Right lobe of liver (tissue), 6 donors: ENCODE results near the gene THUMPD2. TPM values are rescaled to one million over a fixed set of nuclear protein-coding genes. Genes with fewer than 3 reads are reported as not detected.

Experiments used
- ATAC-seq, 4 donors: fragments of 200-7000 bp; cut with Tn5 transposase; one replicate each; pipeline ENCODE4 v1.9.1; 2020; ENCODE audit warnings: mild to moderate bottlenecking in 4 of 4, moderate library complexity in 4 of 4
- DNase-seq, 3 donors: peaks; one replicate each; pipeline ENCODE4 v3.0.0-alpha.2; 2020
- H3K27ac ChIP-seq, 3 donors: fragments of 200-600 bp; one replicate each; pipeline ENCODE4 v1.8.0; 2022
- H3K27me3 ChIP-seq, 2 donors: fragments of 200-600 bp; one replicate each; pipeline ENCODE4 v1.8.0; 2022
- H3K36me3 ChIP-seq, 4 donors: fragments of 200-600 bp; sonication (generic) in 1 of 4; one replicate each; pipeline versions ENCODE4 v1.5.1 to v1.8.0; 2017 to 2022; ENCODE audit warnings: control low read depth in 1 of 4
- H3K4me1 ChIP-seq, 4 donors: fragments of 200-600 bp; sonication (generic) in 1 of 4; one replicate each; pipeline versions ENCODE4 v1.5.1 to v1.8.0; 2017 to 2022; ENCODE audit warnings: control low read depth in 1 of 4
- H3K4me3 ChIP-seq, 3 donors: fragments of 200-600 bp; one replicate each; pipeline ENCODE4 v1.8.0; 2022
- H3K9me3 ChIP-seq, 4 donors: fragments of 200-600 bp; sonication (generic) in 1 of 4; one replicate each; pipeline versions ENCODE4 v1.5.1 to v1.8.0; 2017 to 2022; ENCODE audit warnings: control low read depth in 1 of 4
- POLR2A ChIP-seq: fragments of 450-650 bp; IDR thresholded peaks from one replicate; pipeline ENCODE4 v1.6.1; 2017; ENCODE audit warnings: antibody characterized with exemption, mild to moderate bottlenecking
- WGBS: methylation state at CpG from one replicate; pipeline ENCODE4 v1.1.6; 2018; ENCODE audit warnings: low coverage, low lambda C conversion rate; ENCODE audit not compliant: insufficient coverage; ENCODE audit errors: missing lambda C conversion rate; 5-methylcytosine and 5-hydroxymethylcytosine counted together
- intact Hi-C, 2 donors: fragments of 100-400 bp; cut with DNase I; formaldehyde crosslinking; loops; one replicate each; pipeline versions ENCODE4 v1.11.2 to v1.14.1; 2022
- total RNA-seq, 6 experiments: library from RNA; depleted of rRNA in 2 of 6; stranded (reverse); fragments of >200 nt in 2 of 6; fragmentation: NEBNext Ultra II Directional in 3 of 6; extraction: Animal tissue kit (Norgen Biotek cat#: 25700) in 3 of 6; gene quantifications; one replicate each; pipeline versions ENCODE4 v1.1.0 to v1.2.4, GENCODE V29; 2016 to 2023
- TF ChIP-seq, protein P1 (sequence below), 4 donors: fragments of 200-600 bp in 3 of 4; fragments of 450-650 bp in 1 of 4; IDR thresholded peaks; one replicate each; pipeline versions ENCODE4 v1.5.1 to v1.8.0; 2016 to 2022; ENCODE audit warnings: antibody characterized with exemption in 4 of 4, mild to moderate bottlenecking in 2 of 4
- donor health status: DM: no; HTN: yes; CAD: no.
- donor health status: DM: no; HTN: no; CAD: no.
- donor health status: DM: no; HTN: no; CAD: no.
- donor health status: DM: no; HTN: yes; CAD: no.
- donor health status: DM: no; HTN: yes; CAD: no.

THUMPD2 gene
- total RNA-seq, 6 experiments from 2014 or later = 1.6 to 4.3 (median 3.4) TPM

DNA sequence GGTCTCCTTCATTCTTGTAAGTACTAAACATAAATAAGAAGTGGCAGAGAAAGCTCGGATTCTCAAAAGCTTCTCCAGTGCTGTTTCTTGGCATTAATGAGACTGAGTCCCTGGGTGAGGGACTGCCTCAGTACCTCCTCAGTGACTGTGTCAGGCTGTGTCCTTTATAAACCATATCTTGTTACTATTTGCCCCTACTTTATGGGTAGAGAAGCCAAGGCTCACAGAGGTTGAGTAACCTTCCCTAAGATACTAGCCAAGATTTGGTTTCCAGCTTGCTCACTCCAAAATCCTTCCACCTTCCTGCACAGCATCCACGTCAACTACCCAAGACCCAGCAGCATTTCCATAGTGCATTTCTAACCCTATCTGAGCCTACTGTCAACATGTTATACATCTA is 55.6 kb downstream of the THUMPD2 start:
- no peaks in the 10 kb centered on the region for H3K9me3 ChIP-seq
- 75% methylated on average over 2 of the region's 2 CpGs for WGBS
- TF ChIP-seq, protein P1, sequence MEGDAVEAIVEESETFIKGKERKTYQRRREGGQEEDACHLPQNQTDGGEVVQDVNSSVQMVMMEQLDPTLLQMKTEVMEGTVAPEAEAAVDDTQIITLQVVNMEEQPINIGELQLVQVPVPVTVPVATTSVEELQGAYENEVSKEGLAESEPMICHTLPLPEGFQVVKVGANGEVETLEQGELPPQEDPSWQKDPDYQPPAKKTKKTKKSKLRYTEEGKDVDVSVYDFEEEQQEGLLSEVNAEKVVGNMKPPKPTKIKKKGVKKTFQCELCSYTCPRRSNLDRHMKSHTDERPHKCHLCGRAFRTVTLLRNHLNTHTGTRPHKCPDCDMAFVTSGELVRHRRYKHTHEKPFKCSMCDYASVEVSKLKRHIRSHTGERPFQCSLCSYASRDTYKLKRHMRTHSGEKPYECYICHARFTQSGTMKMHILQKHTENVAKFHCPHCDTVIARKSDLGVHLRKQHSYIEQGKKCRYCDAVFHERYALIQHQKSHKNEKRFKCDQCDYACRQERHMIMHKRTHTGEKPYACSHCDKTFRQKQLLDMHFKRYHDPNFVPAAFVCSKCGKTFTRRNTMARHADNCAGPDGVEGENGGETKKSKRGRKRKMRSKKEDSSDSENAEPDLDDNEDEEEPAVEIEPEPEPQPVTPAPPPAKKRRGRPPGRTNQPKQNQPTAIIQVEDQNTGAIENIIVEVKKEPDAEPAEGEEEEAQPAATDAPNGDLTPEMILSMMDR (IDR thresholded peaks at IDR 0.05) = no peak
- no peak for TF ChIP-seq POLR2A
- H3K27ac ChIP-seq = no peak overlapping the region
- DNase-seq (no peak), ATAC-seq (no peak)
- H3K4me3 ChIP-seq = no peak overlapping the region
- no peaks in the 10 kb centered on the region for H3K4me1 ChIP-seq
- no peaks in the 10 kb centered on the region for H3K27me3 ChIP-seq
- intact Hi-C loops = no loop called here
- no peaks in the 10 kb centered on the region for H3K36me3 ChIP-seq

DNA sequence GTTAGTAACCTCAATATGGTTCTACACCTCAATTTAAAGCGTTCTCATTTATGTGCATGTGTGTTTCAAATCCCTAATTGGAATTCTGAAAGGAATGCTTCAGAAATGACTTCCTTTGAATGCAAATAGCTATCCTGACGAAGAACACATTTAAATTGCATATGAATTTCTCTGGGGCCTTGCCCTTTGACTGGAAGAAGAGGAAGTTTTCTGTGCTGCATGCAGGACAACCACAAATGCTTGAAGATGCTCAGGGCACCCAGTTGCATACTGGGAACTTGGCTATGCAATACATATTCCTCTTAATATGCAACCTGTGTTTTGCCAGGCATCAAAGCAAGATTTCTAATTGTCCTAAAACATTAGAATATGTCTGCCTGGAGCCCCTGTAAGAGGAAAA is 58.1 kb downstream of the THUMPD2 start:
- H3K9me3 ChIP-seq = no peaks in the 10 kb centered on the region
- no peaks in the 10 kb centered on the region for H3K36me3 ChIP-seq
- no peak overlapping the region for H3K27ac ChIP-seq
- no peaks in the 10 kb centered on the region for H3K27me3 ChIP-seq
- DNase-seq = no peak
- H3K4me1 ChIP-seq = no peaks in the 10 kb centered on the region
- intact Hi-C loops = no loop called here
- ATAC-seq = no peak
- 83% methylated on average over 2 of the region's 2 CpGs for WGBS
- no peak overlapping the region for H3K4me3 ChIP-seq
- TF ChIP-seq, protein P1 (IDR thresholded peaks at IDR 0.05) = no peak
- TF ChIP-seq POLR2A = no peak

DNA sequence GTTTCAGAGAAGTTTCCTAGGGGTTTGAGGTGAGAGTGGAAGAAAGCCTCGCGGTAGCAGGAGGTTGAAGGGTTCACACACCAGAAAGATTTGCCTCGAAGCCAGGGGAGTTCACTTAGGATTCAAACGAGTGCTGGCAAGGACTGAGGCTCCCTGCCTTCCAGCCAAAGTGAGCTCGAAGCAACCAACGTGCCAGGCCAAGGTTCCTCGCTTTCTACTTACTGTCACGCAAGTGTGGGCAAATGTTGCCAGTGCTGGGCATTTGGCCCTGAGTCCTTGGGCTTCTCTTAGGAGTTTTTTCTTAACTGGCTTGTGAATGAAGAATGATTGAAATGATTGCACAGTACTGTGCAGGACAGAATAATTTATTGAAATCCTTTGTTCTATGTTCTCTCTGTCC is 59.7 kb downstream of the THUMPD2 start:
- no peaks in the 10 kb centered on the region for H3K36me3 ChIP-seq
- TF ChIP-seq POLR2A = no peak
- TF ChIP-seq, protein P1 (IDR thresholded peaks at IDR 0.05) = no peak
- no peak overlapping the region for H3K27ac ChIP-seq
- WGBS = 80% methylated on average over 8 of the region's 8 CpGs
- H3K4me3 ChIP-seq = no peak overlapping the region
- no peak for ATAC-seq
- H3K27me3 ChIP-seq = no peaks in the 10 kb centered on the region
- DNase-seq = no peak
- no peaks in the 10 kb centered on the region for H3K4me1 ChIP-seq
- intact Hi-C loops = no loop called here
- H3K9me3 ChIP-seq = no peaks in the 10 kb centered on the region

- no peaks in the 10 kb centered on the region for H3K9me3 ChIP-seq
- no peaks in the 10 kb centered on the region for H3K27me3 ChIP-seq
- DNase-seq (no peak), ATAC-seq (no peak)
- intact Hi-C loops = no loop called here
- H3K27ac ChIP-seq = no peak overlapping the region
- H3K4me3 ChIP-seq = no peak overlapping the region
- no peaks in the 10 kb centered on the region for H3K36me3 ChIP-seq
- no peaks in the 10 kb centered on the region for H3K4me1 ChIP-seq
- 85% methylated on average over 9 of the region's 9 CpGs for WGBS
- TF ChIP-seq, protein P1 (IDR thresholded peaks at IDR 0.05) = no peak
- TF ChIP-seq POLR2A = no peak
Observed at GRCh38 chr2:39718483-39718882, 60.6 kb downstream of the THUMPD2 start.

DNA sequence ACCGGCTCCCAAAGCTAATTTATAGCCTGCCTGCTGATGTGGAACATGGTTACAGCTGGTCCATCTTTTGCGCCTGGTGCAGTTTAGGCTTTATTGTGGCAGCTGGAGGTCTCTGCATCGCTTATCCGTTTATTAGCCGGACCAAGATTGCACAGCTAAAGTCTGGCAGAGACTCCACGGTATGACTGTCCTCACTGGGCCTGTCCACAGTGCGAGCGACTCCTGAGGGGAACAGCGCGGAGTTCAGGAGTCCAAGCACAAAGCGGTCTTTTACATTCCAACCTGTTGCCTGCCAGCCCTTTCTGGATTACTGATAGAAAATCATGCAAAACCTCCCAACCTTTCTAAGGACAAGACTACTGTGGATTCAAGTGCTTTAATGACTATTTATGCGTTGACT is 62.0 kb downstream of the THUMPD2 start:
- Histone ChIP-seq H3K9me3 (no peaks in the 10 kb centered on the region), H3K27ac (no peak overlapping the region), H3K36me3 (no peaks in the 10 kb centered on the region), H3K4me3 (no peak overlapping the region), H3K4me1 (no peaks in the 10 kb centered on the region), H3K27me3 (no peaks in the 10 kb centered on the region)
- no peak for TF ChIP-seq POLR2A
- TF ChIP-seq, protein P1 (IDR thresholded peaks at IDR 0.05) = no peak
- 93% methylated on average over 4 of the region's 12 CpGs for WGBS
- no peak for ATAC-seq
- DNase-seq = no peak
- intact Hi-C loops = no loop called here
